Esophagus muscularis mucosa (tissue), 4 donors: ENCODE data around the gene IKZF5.

Experiments used
- EP300 ChIP-seq: sonication (generic); formaldehyde crosslinking; IDR thresholded peaks from one replicate; pipeline ENCODE4 v1.6.1; 2017; ENCODE audit warnings: antibody characterized with exemption
- POLR2A ChIP-seq: fragments of 450-650 bp; IDR thresholded peaks from one replicate; pipeline ENCODE4 v1.6.1; 2017; ENCODE audit warnings: antibody characterized with exemption, moderate library complexity, mild to moderate bottlenecking, low read depth
- TF ChIP-seq, protein P1 (sequence below), 3 experiments: fragments of 200-600 bp in 2 of 3; fragments of 450-650 bp in 1 of 3; sonication (generic) in 2 of 3; IDR thresholded peaks; one replicate each; pipeline ENCODE4 v1.5.1; 2017 to 2019; ENCODE audit warnings: antibody characterized with exemption in 3 of 3, mild to moderate bottlenecking in 2 of 3, moderate library complexity in 1 of 3

DNA sequence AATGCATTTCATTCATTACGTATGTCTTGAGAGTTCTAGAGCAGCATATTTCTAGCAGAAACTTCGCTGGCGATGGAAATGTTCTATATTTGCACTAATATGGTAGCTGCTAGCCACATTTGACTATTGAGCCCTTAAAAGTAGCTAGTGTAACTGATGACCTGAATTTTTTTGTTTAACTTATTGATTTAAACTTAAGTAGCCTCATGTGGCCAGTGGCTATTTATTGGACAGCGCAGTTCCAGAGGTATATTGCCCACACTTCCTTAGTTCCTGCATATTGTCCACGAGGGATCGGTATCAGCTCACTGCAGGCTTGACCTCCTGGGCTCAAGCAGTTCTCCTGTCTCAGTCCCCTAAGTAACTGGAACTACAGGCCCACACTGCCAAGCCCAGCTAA, 24.7 kb downstream of the IKZF5 start:
- TF ChIP-seq, protein P1, sequence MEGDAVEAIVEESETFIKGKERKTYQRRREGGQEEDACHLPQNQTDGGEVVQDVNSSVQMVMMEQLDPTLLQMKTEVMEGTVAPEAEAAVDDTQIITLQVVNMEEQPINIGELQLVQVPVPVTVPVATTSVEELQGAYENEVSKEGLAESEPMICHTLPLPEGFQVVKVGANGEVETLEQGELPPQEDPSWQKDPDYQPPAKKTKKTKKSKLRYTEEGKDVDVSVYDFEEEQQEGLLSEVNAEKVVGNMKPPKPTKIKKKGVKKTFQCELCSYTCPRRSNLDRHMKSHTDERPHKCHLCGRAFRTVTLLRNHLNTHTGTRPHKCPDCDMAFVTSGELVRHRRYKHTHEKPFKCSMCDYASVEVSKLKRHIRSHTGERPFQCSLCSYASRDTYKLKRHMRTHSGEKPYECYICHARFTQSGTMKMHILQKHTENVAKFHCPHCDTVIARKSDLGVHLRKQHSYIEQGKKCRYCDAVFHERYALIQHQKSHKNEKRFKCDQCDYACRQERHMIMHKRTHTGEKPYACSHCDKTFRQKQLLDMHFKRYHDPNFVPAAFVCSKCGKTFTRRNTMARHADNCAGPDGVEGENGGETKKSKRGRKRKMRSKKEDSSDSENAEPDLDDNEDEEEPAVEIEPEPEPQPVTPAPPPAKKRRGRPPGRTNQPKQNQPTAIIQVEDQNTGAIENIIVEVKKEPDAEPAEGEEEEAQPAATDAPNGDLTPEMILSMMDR (IDR thresholded peaks at IDR 0.05): no peak
- TF ChIP-seq EP300 (no peak), POLR2A (no peak)
